A549 (cell line): ENCODE data around the gene NXPH4. TPM values are rescaled to one million over a fixed set of nuclear protein-coding genes. Genes with fewer than 3 reads are reported as not detected.

Source experiments
- ATAC-seq, 2 experiments: fragments of 200-7000 bp in 1 of 2; fragments of >200 bp in 1 of 2; cut with Nextera tagmentation in 1 of 2; cut with Tn5 transposase in 1 of 2; 3 replicates each; pipeline versions ENCODE4 v1.8.0 to v1.9.1; 2018 to 2020; ENCODE audit warnings: mild to moderate bottlenecking in 1 of 2, moderate library complexity in 1 of 2
- CTCF ChIA-PET: fragments of 300-600 bp; sonication (Branson Sonifier 250); formaldehyde crosslinking; extraction: SDS; loops from one replicate; lab custom pipeline; 2021; ENCODE audit warnings: antibody characterized with exemption, inconsistent platforms; lab: Yijun Ruan, JAX
- POLR2A ChIA-PET: fragments of 350-600 bp; formaldehyde crosslinking; extraction: SDS; loops from one replicate; lab custom pipeline; 2021; ENCODE audit warnings: antibody characterized with exemption, inconsistent platforms; lab: Yijun Ruan, JAX
- DNase-seq, 2 experiments: peaks; one replicate each; pipeline versions ENCODE4 v3.0.0 to v3.0.0-alpha.2; 2011 to 2016; ENCODE audit warnings: low read depth in 1 of 2, low spot score in 1 of 2
- FAIRE-seq: peaks from 2 replicates; lab custom pipeline; 2011; peaks lifted over from hg19 to GRCh38; lab: Jason Lieb, UNC
- H3K27ac ChIP-seq, 2 experiments: fragments of >200 bp; sonication (Bioruptor Twin); formaldehyde crosslinking; 3 replicates each; pipeline ENCODE4 v1.5.1; 2016 to 2017
- H3K4me1 ChIP-seq: fragments of >200 bp; sonication (Bioruptor Twin); formaldehyde crosslinking; 3 replicates; pipeline ENCODE4 v1.6.1; 2016
- H3K4me2 ChIP-seq: fragments of >200 bp; sonication (Bioruptor Twin); formaldehyde crosslinking; 3 replicates; pipeline ENCODE4 v1.6.1; 2016
- H3K4me3 ChIP-seq: fragments of >200 bp; sonication (Bioruptor Twin); formaldehyde crosslinking; 3 replicates; pipeline ENCODE4 v1.5.1; 2016
- H3K9me3 ChIP-seq: fragments of >200 bp; sonication (Bioruptor Twin); formaldehyde crosslinking; 3 replicates; pipeline ENCODE4 v1.6.1; 2016
- ATOH8 ChIP-seq: fragments of 250-450 bp; sonication (Bioruptor Pico); IDR thresholded peaks from 2 replicates; pipeline ENCODE4 v1.5.0; 2020; ENCODE audit warnings: low read depth, mild to moderate bottlenecking, moderate library complexity
- BCL3 ChIP-seq: fragments of >200 bp; sonication (Bioruptor Twin); formaldehyde crosslinking; IDR thresholded peaks from 3 replicates; pipeline ENCODE4 v1.6.1; 2016
- BHLHE40 ChIP-seq: IDR thresholded peaks from 2 replicates; pipeline ENCODE4 v1.6.1; 2012; ENCODE audit warnings: low read depth, low read length, inconsistent platforms
- CBX8 ChIP-seq: fragments of 200-600 bp; sonication (generic); IDR thresholded peaks from 2 replicates; pipeline ENCODE4 v1.6.1; 2016
- CEBPB ChIP-seq, 2 experiments: fragments of >200 bp in 1 of 2; sonication (Bioruptor Twin) in 1 of 2; formaldehyde crosslinking in 1 of 2; IDR thresholded peaks; 2 replicates each; pipeline ENCODE4 v1.6.1; 2012 to 2016
- CHD4 ChIP-seq: fragments of 200-600 bp; sonication (generic); IDR thresholded peaks from 2 replicates; pipeline ENCODE4 v1.6.1; 2016; ENCODE audit warnings: antibody characterized with exemption, mild to moderate bottlenecking, borderline replicate concordance
- EHF ChIP-seq: fragments of 250-450 bp; sonication (Bioruptor Pico); IDR thresholded peaks from 2 replicates; pipeline ENCODE4 v1.5.0; 2020; ENCODE audit warnings: mild to moderate bottlenecking
- EHMT2 ChIP-seq: fragments of 200-600 bp; sonication (generic); IDR thresholded peaks from 2 replicates; pipeline ENCODE4 v1.6.1; 2016; ENCODE audit warnings: antibody characterized with exemption, low read depth, mild to moderate bottlenecking, moderate library complexity
- ESRRA ChIP-seq: fragments of 150-350 bp; IDR thresholded peaks from 2 replicates; pipeline ENCODE4 v1.6.1; 2014; ENCODE audit warnings: mild to moderate bottlenecking, low read length, borderline replicate concordance
- FOSB ChIP-seq: fragments of 250-450 bp; sonication (Bioruptor Pico); IDR thresholded peaks from 2 replicates; pipeline ENCODE4 v1.5.0; 2020; ENCODE audit warnings: mild to moderate bottlenecking, moderate library complexity
- FOSL2 ChIP-seq, 2 experiments: fragments of 450-650 bp in 1 of 2; fragments of >200 bp in 1 of 2; sonication (Bioruptor Twin) in 1 of 2; formaldehyde crosslinking; IDR thresholded peaks; 2 replicates each; pipeline versions ENCODE4 v1.5.0 to v1.6.1; 2016 to 2020; ENCODE audit warnings: mild to moderate bottlenecking in 1 of 2, moderate library complexity in 1 of 2
- FOXS1 ChIP-seq: fragments of 250-450 bp; sonication (Bioruptor Pico); IDR thresholded peaks from 2 replicates; pipeline ENCODE4 v1.5.0; 2020; ENCODE audit warnings: mild to moderate bottlenecking, moderate library complexity
- GATA3 ChIP-seq: IDR thresholded peaks from 2 replicates; pipeline ENCODE4 v1.6.1; 2012; ENCODE audit warnings: borderline replicate concordance
- HDAC2 ChIP-seq: fragments of 200-600 bp; sonication (generic); IDR thresholded peaks from 2 replicates; pipeline ENCODE4 v1.6.1; 2016
- HEYL ChIP-seq: fragments of 250-450 bp; sonication (Bioruptor Pico); IDR thresholded peaks from 2 replicates; pipeline ENCODE4 v1.8.0; 2021; ENCODE audit warnings: mild to moderate bottlenecking, moderate library complexity
- JUNB ChIP-seq: fragments of >200 bp; sonication (Bioruptor Twin); formaldehyde crosslinking; IDR thresholded peaks from 2 replicates; pipeline ENCODE4 v1.6.1; 2016
- KDM5A ChIP-seq: fragments of 200-600 bp; sonication (generic); IDR thresholded peaks from 2 replicates; pipeline ENCODE4 v1.6.1; 2016; ENCODE audit warnings: antibody characterized with exemption, mild to moderate bottlenecking
- MAFK ChIP-seq: fragments of 450-650 bp; IDR thresholded peaks from 2 replicates; pipeline ENCODE4 v1.6.1; 2014; ENCODE audit not compliant: partially characterized antibody
- MAZ ChIP-seq: fragments of 150-350 bp; IDR thresholded peaks from 2 replicates; pipeline ENCODE4 v1.6.1; 2014; ENCODE audit warnings: antibody characterized with exemption, low read depth, low read length, borderline replicate concordance
- NFE2L2 ChIP-seq: fragments of 150-350 bp; conservative IDR thresholded peaks from 2 replicates; pipeline ENCODE4 v1.6.1; 2014; ENCODE audit warnings: low read length
- NPAS2 ChIP-seq: fragments of 250-450 bp; sonication (Bioruptor Pico); IDR thresholded peaks from 2 replicates; pipeline ENCODE4 v1.8.0; 2022; ENCODE audit warnings: mild to moderate bottlenecking, moderate library complexity, borderline replicate concordance
- PHF8 ChIP-seq: fragments of 200-600 bp; sonication (generic); IDR thresholded peaks from 2 replicates; pipeline ENCODE4 v1.6.1; 2016; ENCODE audit warnings: low read depth, mild to moderate bottlenecking, antibody characterized with exemption, moderate library complexity, borderline replicate concordance
- SMC3 ChIP-seq: fragments of >200 bp; sonication (Bioruptor Twin); formaldehyde crosslinking; IDR thresholded peaks from 3 replicates; pipeline ENCODE4 v1.6.1; 2018; ENCODE audit warnings: inconsistent platforms
- TFCP2L1 ChIP-seq: fragments of 250-450 bp; sonication (Bioruptor Pico); IDR thresholded peaks from 2 replicates; pipeline ENCODE4 v1.5.0; 2021; ENCODE audit warnings: mild to moderate bottlenecking
- ZNF302 ChIP-seq: fragments of 250-450 bp; sonication (Bioruptor Pico); IDR thresholded peaks from 2 replicates; pipeline ENCODE4 v1.9.0; 2021; ENCODE audit warnings: inconsistent platforms, mild to moderate bottlenecking, moderate library complexity
- ZSCAN20 ChIP-seq: fragments of 250-450 bp; sonication (Bioruptor Pico); IDR thresholded peaks from 2 replicates; pipeline ENCODE4 v1.8.0; 2022; ENCODE audit warnings: mild to moderate bottlenecking, moderate library complexity
- WGBS: methylation state at CpG from one replicate; pipeline ENCODE4 v1.1.6; 2017; ENCODE audit errors: missing lambda C conversion rate; 5-methylcytosine and 5-hydroxymethylcytosine counted together
- polyA plus RNA-seq, 4 experiments: library from polyadenylated mRNA; depleted of rRNA in 3 of 4; stranded (reverse); fragments of >200 nt; fragmentation: RNase III in 1 of 4; extraction: RNeasy Plus Mini Kit Qiagen cat#74134 plus additional on column Dnase treatment in 1 of 4; gene quantifications; 2 replicates in 3 of 4; 3 replicates in 1 of 4; pipeline ENCODE4 v1.2.3, GENCODE V29; 2011 to 2017
- TF ChIP-seq, protein P1 (sequence below): fragments of 450-650 bp; IDR thresholded peaks from 2 replicates; pipeline ENCODE4 v1.6.1; 2014; ENCODE audit warnings: antibody characterized with exemption
- TF ChIP-seq, protein P2 (sequence below): IDR thresholded peaks from 2 replicates; pipeline ENCODE4 v1.6.1; 2012
- TF ChIP-seq, protein P3 (sequence below): fragments of >200 bp; sonication (Bioruptor Twin); formaldehyde crosslinking; IDR thresholded peaks from 2 replicates; pipeline ENCODE4 v1.6.1; 2016

The NXPH4 gene
- polyA plus RNA-seq, 2 of the 4 experiments (the other 2 are of a cell fraction) = 0.52 to 3.5 TPM

- FAIRE-seq (no peak), DNase-seq (no peak), ATAC-seq (no peak)
- no peak overlapping the region for H3K27ac ChIP-seq
- H3K9me3 ChIP-seq = no peaks in the 10 kb centered on the region
- H3K4me1 ChIP-seq = no peaks in the 10 kb centered on the region
- 80% methylated on average over 14 of the region's 19 CpGs for WGBS
- ChIA-PET CTCF (interaction anchor here (1.9 kb wide), 1 partner anchor 10 kb away, joined by 7 read pairs; no protein-coding TSS in a partner anchor), POLR2A (no interaction called here)
- H3K4me3 ChIP-seq = no peak overlapping the region
- no peak overlapping the region for H3K4me2 ChIP-seq
- no peak for TF ChIP-seq MAFK
- no peak for TF ChIP-seq NPAS2 (CRISPR knock-in tag)
- TF ChIP-seq, protein P1, sequence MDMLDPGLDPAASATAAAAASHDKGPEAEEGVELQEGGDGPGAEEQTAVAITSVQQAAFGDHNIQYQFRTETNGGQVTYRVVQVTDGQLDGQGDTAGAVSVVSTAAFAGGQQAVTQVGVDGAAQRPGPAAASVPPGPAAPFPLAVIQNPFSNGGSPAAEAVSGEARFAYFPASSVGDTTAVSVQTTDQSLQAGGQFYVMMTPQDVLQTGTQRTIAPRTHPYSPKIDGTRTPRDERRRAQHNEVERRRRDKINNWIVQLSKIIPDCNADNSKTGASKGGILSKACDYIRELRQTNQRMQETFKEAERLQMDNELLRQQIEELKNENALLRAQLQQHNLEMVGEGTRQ = no peak
- no peak for TF ChIP-seq SMC3
- TF ChIP-seq CEBPB (IDR thresholded peaks at IDR 0.05) = no peak
- TF ChIP-seq FOSL2 (IDR thresholded peaks at IDR 0.05) = no peak
- no peak for TF ChIP-seq FOSL2 (CRISPR knock-in tag; IDR thresholded peaks at IDR 0.05)
- no peak for TF ChIP-seq BHLHE40
- no peak for TF ChIP-seq BCL3
Observed at GRCh38 chr12:57204454-57204853, 12.1 kb upstream of the NXPH4 start.

DNA sequence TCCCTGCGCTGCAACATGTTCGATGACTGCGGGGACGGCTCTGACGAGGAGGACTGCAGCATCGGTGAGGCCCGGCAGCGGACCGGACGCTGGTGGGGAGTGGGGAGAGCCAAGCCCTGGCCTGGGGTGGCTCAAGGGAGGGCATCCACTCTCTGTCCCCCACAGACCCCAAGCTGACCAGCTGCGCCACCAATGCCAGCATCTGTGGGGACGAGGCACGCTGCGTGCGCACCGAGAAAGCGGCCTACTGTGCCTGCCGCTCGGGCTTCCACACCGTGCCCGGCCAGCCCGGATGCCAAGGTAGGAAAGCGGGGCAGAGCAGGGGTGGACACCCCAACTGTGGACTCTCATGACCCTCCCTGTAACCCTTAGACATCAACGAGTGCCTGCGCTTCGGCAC, 11.4 kb upstream of the NXPH4 start:
- H3K9me3 ChIP-seq = no peaks in the 10 kb centered on the region
- CTCF ChIA-PET = interaction anchor here (0.8 to 1.9 kb wide), 3 partner anchors 9 to 97 kb away, joined by 3 to 7 read pairs (median 6); no protein-coding TSS in a partner anchor
- POLR2A ChIA-PET = no interaction called here
- no peak for FAIRE-seq
- no peak for ATAC-seq
- H3K4me2 ChIP-seq = no peak overlapping the region
- no peak overlapping the region for H3K4me3 ChIP-seq
- no peak for DNase-seq
- WGBS = 96% methylated on average over 26 of the region's 26 CpGs
- H3K27ac ChIP-seq = no peak overlapping the region
- no peaks in the 10 kb centered on the region for H3K4me1 ChIP-seq
- TF ChIP-seq KDM5A (no peak), ZNF302 (CRISPR knock-in tag) (no peak), TFCP2L1 (CRISPR knock-in tag) (no peak), BHLHE40 (no peak), FOSB (CRISPR knock-in tag) (no peak), HDAC2 (no peak), EHF (CRISPR knock-in tag) (no peak), HEYL (CRISPR knock-in tag) (no peak), ZSCAN20 (CRISPR knock-in tag) (no peak), GATA3 (no peak), CBX8 (no peak), CHD4 (no peak), ESRRA (no peak)
- TF ChIP-seq, protein P2, sequence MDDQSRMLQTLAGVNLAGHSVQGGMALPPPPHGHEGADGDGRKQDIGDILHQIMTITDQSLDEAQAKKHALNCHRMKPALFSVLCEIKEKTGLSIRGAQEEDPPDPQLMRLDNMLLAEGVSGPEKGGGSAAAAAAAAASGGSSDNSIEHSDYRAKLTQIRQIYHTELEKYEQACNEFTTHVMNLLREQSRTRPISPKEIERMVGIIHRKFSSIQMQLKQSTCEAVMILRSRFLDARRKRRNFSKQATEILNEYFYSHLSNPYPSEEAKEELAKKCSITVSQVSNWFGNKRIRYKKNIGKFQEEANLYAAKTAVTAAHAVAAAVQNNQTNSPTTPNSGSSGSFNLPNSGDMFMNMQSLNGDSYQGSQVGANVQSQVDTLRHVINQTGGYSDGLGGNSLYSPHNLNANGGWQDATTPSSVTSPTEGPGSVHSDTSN = no peak

- POLR2A ChIA-PET = no interaction called here
- H3K4me1 ChIP-seq = no peaks in the 10 kb centered on the region
- DNase-seq (no peak), FAIRE-seq (no peak), ATAC-seq (no peak)
- WGBS = 87% methylated on average over 6 of the region's 7 CpGs
- H3K4me3 ChIP-seq = no peak overlapping the region
- no peak overlapping the region for H3K4me2 ChIP-seq
- CTCF ChIA-PET = interaction anchor here (0.9 to 1.9 kb wide), 3 partner anchors 8 to 97 kb away, joined by 3 to 7 read pairs (median 6); no protein-coding TSS in a partner anchor
- H3K27ac ChIP-seq = no peak overlapping the region
- no peaks in the 10 kb centered on the region for H3K9me3 ChIP-seq
- TF ChIP-seq SMC3 (no peak), JUNB (no peak), MAZ (no peak), EHMT2 (no peak), FOSB (CRISPR knock-in tag) (no peak), GATA3 (no peak), ZSCAN20 (CRISPR knock-in tag) (no peak), BCL3 (no peak), FOXS1 (no peak), PHF8 (no peak), ATOH8 (CRISPR knock-in tag) (no peak), NFE2L2 (no peak)
- TF ChIP-seq, protein P3, sequence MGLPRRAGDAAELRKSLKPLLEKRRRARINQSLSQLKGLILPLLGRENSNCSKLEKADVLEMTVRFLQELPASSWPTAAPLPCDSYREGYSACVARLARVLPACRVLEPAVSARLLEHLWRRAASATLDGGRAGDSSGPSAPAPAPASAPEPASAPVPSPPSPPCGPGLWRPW = no peak
- TF ChIP-seq, protein P2 = no peak
Observed at GRCh38 chr12:57205931-57206330, 10.7 kb upstream of the NXPH4 start.
